NK-92 (cell line): Measurements from ENCODE around the gene HSPA2.

Experiments
- DNase-seq: peaks from one replicate; lab custom pipeline; 2025; ENCODE audit not compliant: unreplicated experiment; lab: John Stamatoyannopoulos, UW

HSPA2 gene

DNA sequence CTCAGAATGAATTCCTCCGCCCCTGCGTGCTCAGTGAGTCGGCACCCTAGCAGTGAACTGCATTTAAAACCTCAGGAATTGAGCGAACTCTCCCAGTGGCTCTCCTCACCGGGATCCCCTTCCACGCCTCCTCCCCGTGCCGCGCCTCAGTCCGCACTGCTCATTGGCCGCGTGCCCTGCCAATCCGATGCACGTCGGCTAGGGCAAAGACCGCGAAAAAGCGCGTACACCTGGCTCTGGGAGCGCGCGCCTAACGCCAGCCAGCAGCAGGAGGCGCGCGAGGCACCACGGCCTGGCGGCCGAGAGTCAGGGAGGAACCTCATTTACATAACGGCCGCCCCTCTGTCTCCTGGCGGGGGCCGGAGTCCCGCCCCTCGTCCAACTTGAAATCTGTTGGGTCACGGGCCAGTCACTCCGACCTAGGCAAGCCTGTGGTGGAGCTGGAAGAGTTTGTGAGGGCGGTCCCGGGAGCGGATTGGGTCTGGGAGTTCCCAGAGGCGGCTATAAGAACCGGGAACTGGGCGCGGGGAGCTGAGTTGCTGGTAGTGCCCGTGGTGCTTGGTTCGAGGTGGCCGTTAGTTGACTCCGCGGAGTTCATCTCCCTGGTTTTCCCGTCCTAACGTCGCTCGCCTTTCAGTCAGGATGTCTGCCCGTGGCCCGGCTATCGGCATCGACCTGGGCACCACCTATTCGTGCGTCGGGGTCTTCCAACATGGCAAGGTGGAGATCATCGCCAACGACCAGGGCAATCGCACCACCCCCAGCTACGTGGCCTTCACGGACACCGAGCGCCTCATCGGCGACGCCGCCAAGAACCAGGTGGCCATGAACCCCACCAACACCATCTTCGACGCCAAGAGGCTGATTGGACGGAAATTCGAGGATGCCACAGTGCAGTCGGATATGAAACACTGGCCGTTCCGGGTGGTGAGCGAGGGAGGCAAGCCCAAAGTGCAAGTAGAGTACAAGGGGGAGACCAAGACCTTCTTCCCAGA, at the start of gene HSPA2:
Gene HSPA2 (plus strand): TSS at position 534 of the 995 bp plus-strand sequence. CDS start 109 bp downstream, at position 643.
- DNase-seq: peak; percentile 69

DNA sequence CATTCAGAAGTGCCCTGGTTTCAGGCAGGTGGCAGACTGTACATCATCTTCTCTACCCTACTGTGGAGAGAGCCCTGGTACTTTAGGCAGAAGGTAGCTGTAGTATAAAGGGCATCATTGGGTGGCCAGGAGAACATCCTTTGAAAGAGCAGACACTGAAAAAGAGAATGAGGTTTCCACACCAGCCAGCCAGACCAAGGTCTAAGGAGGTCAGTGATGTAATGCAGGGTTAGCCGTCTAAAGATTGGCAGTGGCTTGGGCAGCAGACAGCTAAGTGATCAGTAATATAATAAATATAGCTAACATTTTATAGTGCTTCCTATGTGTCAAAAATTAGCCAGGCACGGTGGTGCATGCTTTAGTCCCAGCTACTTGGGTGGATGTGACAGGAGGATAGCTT, 48.9 kb upstream of the HSPA2 start:
- DNase-seq: no peak

DNA sequence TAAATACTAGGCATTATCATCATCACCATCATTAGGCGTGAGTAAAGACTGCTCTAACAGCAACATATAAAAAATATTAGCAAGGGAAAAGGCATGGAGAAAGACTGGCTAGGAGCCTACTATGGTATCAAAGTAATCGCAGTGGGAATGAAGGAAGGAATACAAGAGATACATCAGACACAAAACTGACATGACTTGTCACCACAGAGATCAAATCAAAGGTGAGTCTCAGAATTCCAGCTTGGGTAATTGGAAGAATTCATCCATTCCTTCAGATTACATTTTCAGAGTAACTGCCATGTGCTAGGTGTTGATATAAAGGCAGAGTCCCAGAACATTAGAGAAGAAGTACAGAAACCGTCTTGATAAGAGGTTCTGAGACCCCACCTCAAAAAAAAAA, 47.1 kb upstream of the HSPA2 start:
- no peak for DNase-seq

DNA sequence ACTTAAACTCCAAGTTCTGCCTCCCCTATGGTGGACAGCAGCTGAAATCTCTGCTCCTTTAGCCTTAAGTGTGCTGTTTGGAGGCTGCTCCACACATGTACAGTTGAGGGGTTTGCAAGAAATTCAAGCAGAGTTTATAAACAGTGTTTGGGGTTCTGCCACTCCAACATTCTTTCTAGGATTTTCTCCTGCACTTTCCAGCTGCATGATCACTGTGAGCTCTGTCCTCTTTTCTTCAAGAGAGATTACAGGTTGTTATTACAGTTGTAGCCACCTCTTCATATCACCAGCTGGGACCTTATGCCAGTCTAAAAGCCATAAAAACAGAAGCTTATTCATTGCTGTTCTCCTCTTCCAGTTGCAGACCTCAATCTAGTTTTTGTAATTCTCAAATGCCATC, 45.3 kb upstream of the HSPA2 start:
- DNase-seq: no peak

DNA sequence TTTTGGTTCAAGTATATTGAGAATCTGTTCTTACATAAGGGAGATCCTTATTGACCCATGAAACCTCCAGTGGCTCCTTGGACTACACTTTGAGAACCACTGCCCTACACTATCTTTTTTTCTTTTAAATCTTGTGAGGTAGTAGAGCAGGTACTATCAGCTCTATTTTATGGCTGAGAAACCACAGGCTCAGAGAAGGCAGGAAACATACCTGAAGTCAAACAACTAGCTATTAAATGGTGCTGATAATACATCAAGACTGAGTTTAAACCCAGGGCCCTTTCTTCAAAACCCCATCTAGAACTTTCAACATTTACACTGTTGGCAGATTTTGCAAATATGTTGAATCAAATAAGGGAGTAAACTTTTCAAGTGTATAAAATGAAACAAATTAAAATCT, 43.8 kb upstream of the HSPA2 start:
- no peak for DNase-seq

- no peak for DNase-seq
These were observed 40.5 kb upstream of the HSPA2 start for GRCh38 chr14:64500088-64500487.

GRCh38 chr14:64501411-64502171, 39.0 kb upstream of the HSPA2 start:
- DNase-seq: no peak

GRCh38 chr14:64502456-64502855, 38.1 kb upstream of the HSPA2 start:
- DNase-seq: no peak

- DNase-seq: no peak
These were observed 37.6 kb upstream of the HSPA2 start for GRCh38 chr14:64502887-64503433.

- peak; percentile 82 for DNase-seq
These were observed 36.9 kb upstream of the HSPA2 start, which contains the start of gene ZBTB25 for GRCh38 chr14:64503434-64504309. Gene ZBTB25, minus strand, starts transcription at chr14:64503838. Its CDS starts 13,305 bp downstream, at chr14:64490533.

- DNase-seq: peak; percentile 27
These were observed 36.1 kb upstream of the HSPA2 start, which contains the start of gene ZBTB1 for GRCh38 chr14:64504310-64504896. Gene ZBTB1, plus strand, starts transcription at chr14:64504770. Its CDS starts 16,735 bp downstream, at chr14:64521505.

- DNase-seq: no peak
These were observed 35.4 kb upstream of the HSPA2 start for GRCh38 chr14:64504897-64505794.

DNA sequence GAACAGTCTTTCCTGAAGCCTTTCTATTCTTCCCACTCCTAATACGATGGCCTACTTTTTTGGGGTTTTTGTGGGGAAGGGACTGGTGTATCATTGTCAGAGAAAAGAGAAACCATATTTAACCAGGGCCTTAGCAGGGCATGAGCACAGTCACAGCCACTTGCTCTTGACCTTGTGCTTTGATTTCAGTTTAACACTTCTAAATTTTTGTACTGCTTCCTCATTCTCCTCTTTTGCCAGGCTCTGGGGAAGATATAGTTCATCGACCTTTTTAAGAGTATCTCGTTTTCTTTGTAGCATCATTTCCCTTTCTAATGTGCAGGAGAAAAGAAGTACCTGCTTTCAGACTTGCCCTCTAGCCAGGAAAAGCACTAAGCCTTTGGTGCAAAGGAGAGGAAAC, 33.8 kb upstream of the HSPA2 start:
- no peak for DNase-seq

GRCh38 chr14:64507376-64508156, 33.0 kb upstream of the HSPA2 start:
- no peak for DNase-seq

DNA sequence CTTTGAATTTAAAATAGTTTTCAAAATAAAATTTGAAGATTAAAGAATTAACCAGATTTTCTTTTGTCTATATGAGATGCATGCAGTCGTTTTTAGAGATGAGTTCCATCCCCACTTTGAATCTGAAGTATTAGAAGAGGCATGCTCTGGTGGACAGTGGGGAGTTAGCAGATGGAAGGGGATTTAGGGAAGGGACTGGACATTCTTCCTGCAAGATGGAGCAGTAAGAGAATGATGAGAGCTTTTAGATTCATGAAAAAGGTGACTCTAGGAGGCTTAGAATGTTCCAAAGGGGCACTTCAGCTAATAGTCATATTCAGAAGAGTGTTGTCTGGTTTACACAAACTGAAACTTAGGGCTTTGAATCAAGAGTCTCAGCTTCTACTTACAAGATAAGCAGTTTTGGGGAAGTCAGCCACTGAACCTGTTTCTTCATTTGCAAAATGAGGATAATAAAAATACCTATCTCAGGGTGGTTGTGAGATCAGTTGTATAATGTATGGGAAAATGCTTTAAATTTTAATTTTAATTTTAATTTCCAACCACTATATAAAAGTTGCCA, 32.2 kb upstream of the HSPA2 start:
- DNase-seq: no peak

DNA sequence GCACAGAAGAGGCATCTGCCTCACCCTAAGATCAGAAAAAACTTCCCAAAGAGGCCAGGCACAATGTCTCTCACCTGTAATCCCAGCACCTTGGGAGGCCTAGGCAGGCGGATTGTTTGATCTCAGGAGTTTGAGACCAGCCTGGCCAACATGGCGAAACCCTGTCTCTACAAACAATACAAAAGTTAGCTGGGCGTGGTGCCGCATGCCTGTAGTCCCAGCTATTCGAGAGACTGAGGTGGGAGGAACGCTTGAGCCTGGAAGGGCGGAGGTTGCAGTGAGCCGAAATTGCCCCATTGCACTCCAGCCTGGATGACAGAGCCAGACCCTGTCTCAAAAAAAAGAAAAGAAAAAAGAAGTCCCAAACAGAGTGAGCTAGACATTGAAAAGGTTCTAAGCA, 31.5 kb upstream of the HSPA2 start:
- no peak for DNase-seq

DNA sequence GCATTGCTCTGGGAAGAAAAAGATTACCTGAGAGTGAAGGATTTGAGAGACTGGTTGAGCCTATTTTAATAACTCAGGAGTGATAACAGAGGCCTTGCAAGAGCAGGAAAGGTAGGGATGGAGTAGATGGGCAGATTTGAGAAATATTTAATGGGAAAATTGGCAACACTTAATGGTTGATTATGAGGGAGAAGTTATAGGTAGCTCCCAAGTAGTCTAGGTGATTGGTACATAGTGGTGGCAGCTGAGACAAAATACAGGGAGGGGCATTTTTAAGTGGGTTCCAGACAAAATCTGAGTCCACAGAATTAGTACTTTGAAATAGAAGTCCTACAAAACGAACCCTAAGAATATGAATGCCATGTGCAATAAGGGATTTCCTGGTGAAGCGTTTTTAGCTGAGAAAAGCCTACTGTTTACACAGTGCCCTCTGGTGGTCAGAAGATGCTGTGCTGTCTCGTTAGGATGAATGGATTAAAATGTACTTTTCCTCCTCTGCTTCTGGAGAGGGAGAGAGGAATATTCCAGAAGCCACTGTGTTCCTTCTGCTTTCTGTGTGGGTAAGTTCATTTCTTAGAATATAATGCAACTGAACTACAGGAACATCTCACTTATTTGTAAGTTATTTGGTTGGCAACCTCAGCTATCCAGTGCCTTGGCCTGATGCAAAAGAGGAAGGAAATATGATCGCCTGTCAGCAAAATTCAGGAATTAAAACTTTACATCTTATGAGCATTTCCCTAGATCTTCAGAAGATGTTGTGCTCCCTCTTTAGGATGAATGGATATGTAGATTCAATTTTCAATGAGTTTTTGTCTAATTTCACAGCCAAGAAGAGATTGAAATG, 29.5 kb upstream of the HSPA2 start:
- peak; percentile 19 for DNase-seq
